Measurements from ENCODE around the gene NT5C3A. TPM values are rescaled to one million over a fixed set of nuclear protein-coding genes. Genes with fewer than 3 reads are reported as not detected.
A peak's percentile ranks its signal among the peaks of the same experiment; 100 is the strongest.
"Not testable (repeated sequence)": the region's sequence is repeated elsewhere in the genome, so short reads cannot be mapped to it uniquely, and the experiment has no call there.

The NT5C3A gene
- total RNA-seq, 3 donors from 2014 or later (not counting 1 experiment from before 2014, with no cell fraction given): 33.7 to 49.8 (median 49.5) TPM

DNA sequence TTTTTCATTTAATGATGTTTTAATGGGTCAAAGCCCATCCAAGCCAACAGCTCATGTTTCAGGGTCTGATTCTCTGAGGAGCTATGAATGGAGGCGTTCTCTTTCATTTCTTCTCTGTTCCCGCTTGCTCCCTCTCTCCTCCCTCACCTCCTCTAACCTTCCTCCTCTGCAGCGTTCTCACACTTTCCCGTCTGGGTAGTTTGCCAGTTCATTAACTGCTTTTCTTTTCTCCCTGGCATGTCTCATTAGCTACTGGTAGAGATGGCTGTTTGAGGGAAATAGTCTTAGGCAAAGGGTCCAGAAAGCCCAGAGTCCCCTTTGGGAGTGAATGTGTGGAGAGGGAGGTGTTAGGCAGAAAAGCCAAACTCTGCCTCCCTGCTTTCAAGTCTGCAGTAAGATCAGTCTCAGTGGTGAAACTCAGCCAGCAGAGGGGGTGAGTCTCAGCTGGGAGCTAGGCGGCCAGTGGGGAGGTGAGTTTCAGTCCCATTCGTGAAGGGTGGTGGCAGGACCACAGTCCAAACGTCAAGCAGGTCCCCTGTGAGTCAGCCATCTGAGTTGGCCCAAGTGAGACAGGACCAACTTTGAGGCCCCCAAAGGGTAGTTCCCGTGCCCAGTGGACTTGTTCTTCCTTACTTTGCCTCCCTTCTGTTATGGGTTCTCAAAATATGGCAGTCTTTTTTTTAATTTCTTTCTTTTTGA, 98.0 kb downstream of the NT5C3A start:
- peak; percentile 81 to 95 (median 92) for ATAC-seq
- H3K4me1 ChIP-seq (ENCODE audit: control insufficient read depth, insufficient read depth, low read length); H3K27ac ChIP-seq (ENCODE audit: low read length); H3K4me3 ChIP-seq (ENCODE audit: low read length); H3K9me3 Mint-ChIP-seq; intact Hi-C loops (cut with micrococcal nuclease); DNase-seq; H3K4me3 Mint-ChIP-seq; H3K9me3 ChIP-seq (ENCODE audit: control insufficient read depth, insufficient read depth, low read length); H3K36me3 ChIP-seq (ENCODE audit: control insufficient read depth, insufficient read depth, low read length); H3K27me3 ChIP-seq (ENCODE audit: control insufficient read depth, insufficient read depth, low read length); H3K4me1 Mint-ChIP-seq; H3K27ac Mint-ChIP-seq; H3K36me3 Mint-ChIP-seq: not testable (repeated sequence)
- WGBS (ENCODE audit: insufficient coverage): 13% methylated on average over 3 of the region's 8 CpGs
- H3K27me3 Mint-ChIP-seq (ENCODE audit: low read depth in 2 of 2): peaks cover 9 to 25% of the 10 kb centered on the region in 2 donors

Other genes with a start within 250 kb of the NT5C3A start
- gene KBTBD2, start 171.0 kb downstream of the NT5C3A start, total RNA-seq: 100 to 1,000 TPM; 124 to 161 (median 150) TPM
- 1 to 10 TPM in 1 of 3 donors, not detected in 2; 2.3 TPM for gene FKBP9, start 105.3 kb downstream of the NT5C3A start, total RNA-seq
- 10 to 100 TPM; 19.1 to 27.6 (median 21.9) TPM for gene RP9, start 46.6 kb upstream of the NT5C3A start, total RNA-seq
- gene BBS9, start 66.8 kb upstream of the NT5C3A start, total RNA-seq: 10 to 100 TPM; 25.1 to 34.6 (median 34.4) TPM